Gastrocnemius medialis (tissue), 4 donors: ENCODE data around the gene CDC73. TPM values are rescaled to one million over a fixed set of nuclear protein-coding genes. Genes with fewer than 3 reads are reported as not detected.
"Not testable (repeated sequence)": the region's sequence is repeated elsewhere in the genome, so short reads cannot be mapped to it uniquely, and the experiment has no call there.

Source experiments
- ATAC-seq, 2 donors: fragments of 150-250 bp; one replicate each; pipeline ENCODE4 v1.9.1; 2016
- DNase-seq, 2 donors: peaks; one replicate each; pipeline ENCODE4 v3.0.0-alpha.2; 2019
- H3K27ac ChIP-seq, 4 donors: fragments of 200-600 bp; sonication (generic); 1 replicate in 1 of 4; 2 replicates in 3 of 4; pipeline ENCODE4 v1.5.1; 2016 to 2018; ENCODE audit warnings: mild to moderate bottlenecking in 2 of 4, moderate library complexity in 1 of 4
- H3K27me3 ChIP-seq, 3 donors: fragments of 200-600 bp; sonication (generic) in 2 of 3; 1 replicate in 1 of 3; 2 replicates in 2 of 3; pipeline versions ENCODE4 v1.5.1 to v1.6.0; 2016 to 2019; ENCODE audit warnings: mild to moderate bottlenecking in 1 of 3, moderate library complexity in 1 of 3
- H3K36me3 ChIP-seq, 2 donors: fragments of 200-600 bp; sonication (generic) in 1 of 2; one replicate each; pipeline ENCODE4 v1.5.1; 2017 to 2018
- H3K4me1 ChIP-seq, 2 donors: fragments of 200-600 bp; sonication (generic) in 1 of 2; one replicate each; pipeline ENCODE4 v1.5.1; 2016 to 2017; ENCODE audit warnings: mild to moderate bottlenecking in 2 of 2
- H3K4me3 ChIP-seq, 4 donors: fragments of 200-600 bp; sonication (generic) in 3 of 4; 1 replicate in 1 of 4; 2 replicates in 3 of 4; pipeline ENCODE4 v1.5.1; 2016 to 2019; ENCODE audit warnings: mild to moderate bottlenecking in 2 of 4
- H3K9me3 ChIP-seq, 3 donors: fragments of 200-600 bp; sonication (generic) in 2 of 3; 1 replicate in 1 of 3; 2 replicates in 2 of 3; pipeline ENCODE4 v1.5.1; 2016 to 2019
- POLR2A ChIP-seq, 2 donors: fragments of 450-650 bp; IDR thresholded peaks; one replicate each; pipeline ENCODE4 v1.6.1; 2017; ENCODE audit warnings: antibody characterized with exemption in 2 of 2, mild to moderate bottlenecking in 2 of 2, moderate library complexity in 2 of 2
- in situ Hi-C, 4 donors: fragments of 200-750 bp; cut with MboI; loops; one replicate each; pipeline versions ENCODE4 v1.15.0 to v1.8.0; 2017; ENCODE audit warnings: low sequenced_read_pairs in 4 of 4
- intact Hi-C: fragments of 100-400 bp; cut with DNase I; formaldehyde crosslinking; loops from one replicate; pipeline ENCODE4 v1.15.1; 2023; ENCODE audit warnings: low total_unique reads
- total RNA-seq, 4 donors: library from RNA; depleted of rRNA; stranded (reverse); fragments of >200 nt; gene quantifications; one replicate each; pipeline versions ENCODE4 v1.1.0 to v1.2.3, GENCODE V29; 2016
- TF ChIP-seq, protein P1 (sequence below), 5 experiments: fragments of 450-650 bp in 3 of 5; fragments of 200-600 bp in 2 of 5; sonication (generic) in 2 of 5; IDR thresholded peaks in 4 of 5; conservative IDR thresholded peaks in 1 of 5; 1 replicate in 4 of 5; 2 replicates in 1 of 5; pipeline ENCODE4 v1.5.1; 2016 to 2019; ENCODE audit warnings: antibody characterized with exemption in 5 of 5, mild to moderate bottlenecking in 3 of 5, moderate library complexity in 3 of 5

The CDC73 gene
- total RNA-seq, 4 donors from 2014 or later = 12.3 to 23.7 (median 17.4) TPM

DNA sequence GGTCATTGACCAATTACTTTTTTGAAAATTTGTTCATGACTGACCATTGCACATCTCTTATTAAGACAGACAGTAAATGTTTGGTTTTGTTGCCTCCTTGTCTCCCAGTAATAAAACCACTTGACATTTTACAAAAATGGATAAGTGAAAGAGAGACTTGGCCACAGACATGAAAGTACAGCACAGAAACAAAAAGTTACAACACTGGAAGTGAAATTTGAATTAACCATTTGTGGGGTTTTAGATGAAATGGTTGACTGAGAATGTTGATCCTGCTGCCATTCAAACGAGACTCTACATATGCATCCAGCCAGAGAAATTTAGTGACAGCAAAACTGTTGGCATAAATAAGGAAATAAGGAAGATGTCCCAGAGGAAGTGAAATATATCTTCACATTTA lies 143.9 kb downstream of the CDC73 start:
- ATAC-seq = no peak
- TF ChIP-seq POLR2A (IDR thresholded peaks at IDR 0.05) = no peak
- TF ChIP-seq, protein P1, sequence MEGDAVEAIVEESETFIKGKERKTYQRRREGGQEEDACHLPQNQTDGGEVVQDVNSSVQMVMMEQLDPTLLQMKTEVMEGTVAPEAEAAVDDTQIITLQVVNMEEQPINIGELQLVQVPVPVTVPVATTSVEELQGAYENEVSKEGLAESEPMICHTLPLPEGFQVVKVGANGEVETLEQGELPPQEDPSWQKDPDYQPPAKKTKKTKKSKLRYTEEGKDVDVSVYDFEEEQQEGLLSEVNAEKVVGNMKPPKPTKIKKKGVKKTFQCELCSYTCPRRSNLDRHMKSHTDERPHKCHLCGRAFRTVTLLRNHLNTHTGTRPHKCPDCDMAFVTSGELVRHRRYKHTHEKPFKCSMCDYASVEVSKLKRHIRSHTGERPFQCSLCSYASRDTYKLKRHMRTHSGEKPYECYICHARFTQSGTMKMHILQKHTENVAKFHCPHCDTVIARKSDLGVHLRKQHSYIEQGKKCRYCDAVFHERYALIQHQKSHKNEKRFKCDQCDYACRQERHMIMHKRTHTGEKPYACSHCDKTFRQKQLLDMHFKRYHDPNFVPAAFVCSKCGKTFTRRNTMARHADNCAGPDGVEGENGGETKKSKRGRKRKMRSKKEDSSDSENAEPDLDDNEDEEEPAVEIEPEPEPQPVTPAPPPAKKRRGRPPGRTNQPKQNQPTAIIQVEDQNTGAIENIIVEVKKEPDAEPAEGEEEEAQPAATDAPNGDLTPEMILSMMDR (IDR thresholded peaks at IDR 0.05 in 4 of 5, conservative IDR thresholded peaks at IDR 0.05 in 1 of 5) = no peak
- Histone ChIP-seq H3K4me1 (no peaks in the 10 kb centered on the region), H3K9me3 (no peaks in the 10 kb centered on the region), H3K4me3 (no peak overlapping the region), H3K27me3 (no peaks in the 10 kb centered on the region), H3K36me3 (no peaks in the 10 kb centered on the region), H3K27ac (no peak overlapping the region)
- in situ Hi-C loops = no loop called here
- intact Hi-C loops = no loop called here
- no peak for DNase-seq

DNA sequence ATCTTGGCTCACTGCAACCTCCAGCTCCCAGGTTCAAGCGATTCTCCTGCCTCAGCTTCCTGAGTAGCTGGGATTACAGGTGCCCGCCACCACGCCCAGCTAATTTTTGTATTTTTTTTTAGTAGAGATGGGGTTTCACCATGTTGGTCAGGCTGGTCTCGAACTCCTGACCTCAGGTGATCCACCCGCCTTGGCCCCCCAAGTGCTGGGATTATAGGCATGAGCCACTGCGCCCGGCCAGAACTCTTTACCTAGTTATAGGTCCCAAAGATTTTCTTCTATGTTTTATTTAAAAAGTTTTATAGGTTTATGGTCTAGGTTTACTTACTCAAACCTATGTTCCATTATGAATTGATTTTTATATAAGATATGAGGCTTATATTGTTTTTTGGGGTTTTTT lies 145.0 kb downstream of the CDC73 start:
- DNase-seq, in situ Hi-C loops, H3K27me3 ChIP-seq, H3K4me1 ChIP-seq, intact Hi-C loops, H3K9me3 ChIP-seq, H3K4me3 ChIP-seq, H3K36me3 ChIP-seq, ATAC-seq, H3K27ac ChIP-seq: not testable (repeated sequence)

DNA sequence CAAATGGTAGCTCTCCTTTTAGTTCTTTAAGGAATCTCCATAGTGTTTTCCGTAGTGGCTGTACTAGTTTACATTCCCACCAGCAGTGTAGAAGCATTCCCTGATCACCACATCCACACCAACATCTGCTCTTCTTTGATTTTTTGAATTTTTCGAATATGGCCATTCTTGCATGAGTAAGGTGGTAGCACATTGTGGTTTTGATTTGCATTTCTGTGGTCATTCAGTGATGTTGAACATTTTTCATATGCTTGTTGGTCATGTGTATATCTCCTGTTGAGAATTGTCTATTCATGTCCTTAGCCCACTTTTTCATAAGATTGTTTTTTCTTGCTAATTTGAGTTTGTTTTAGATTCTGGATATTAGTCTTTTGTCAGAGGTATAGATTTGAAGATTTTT lies 149.2 kb downstream of the CDC73 start:
- intact Hi-C loops = no loop called here
- Histone ChIP-seq H3K27ac (no peak overlapping the region), H3K9me3 (no peaks in the 10 kb centered on the region), H3K4me1 (no peaks in the 10 kb centered on the region), H3K36me3 (no peaks in the 10 kb centered on the region), H3K27me3 (no peaks in the 10 kb centered on the region), H3K4me3 (no peak overlapping the region)
- no peak for DNase-seq
- no peak for ATAC-seq
- TF ChIP-seq POLR2A (IDR thresholded peaks at IDR 0.05) = no peak
- TF ChIP-seq, protein P1 (IDR thresholded peaks at IDR 0.05 in 4 of 5, conservative IDR thresholded peaks at IDR 0.05 in 1 of 5) = no peak
- in situ Hi-C loops = no loop called here

DNA sequence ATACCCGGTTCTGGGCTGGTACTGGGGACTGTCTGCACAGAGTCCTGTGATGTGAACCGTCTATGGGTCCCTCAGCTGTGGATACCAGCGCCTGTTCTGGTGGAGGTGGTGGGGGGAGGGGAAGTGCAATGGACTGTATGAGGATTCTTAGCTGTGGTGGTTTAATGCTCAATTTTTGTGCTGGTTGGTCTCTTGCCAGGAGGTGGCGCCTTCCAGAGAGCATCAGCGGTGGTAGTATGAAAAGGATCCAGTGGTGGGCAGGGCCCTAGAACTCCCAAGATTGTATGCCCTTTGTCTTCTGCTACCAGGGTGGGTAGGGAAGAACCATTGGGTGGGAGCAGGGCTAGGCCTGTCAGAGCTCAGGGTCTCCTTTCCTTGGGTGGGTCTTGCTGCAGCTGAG lies 153.9 kb downstream of the CDC73 start:
- in situ Hi-C loops = no loop called here
- intact Hi-C loops = no loop called here
- TF ChIP-seq, protein P1 (IDR thresholded peaks at IDR 0.05 in 4 of 5, conservative IDR thresholded peaks at IDR 0.05 in 1 of 5) = no peak
- TF ChIP-seq POLR2A (IDR thresholded peaks at IDR 0.05) = no peak
- Histone ChIP-seq H3K4me3 (no peak overlapping the region), H3K9me3 (no peaks in the 10 kb centered on the region), H3K27me3 (no peaks in the 10 kb centered on the region), H3K36me3 (no peaks in the 10 kb centered on the region), H3K4me1 (no peaks in the 10 kb centered on the region), H3K27ac (no peak overlapping the region)
- DNase-seq = no peak
- ATAC-seq = no peak

DNA sequence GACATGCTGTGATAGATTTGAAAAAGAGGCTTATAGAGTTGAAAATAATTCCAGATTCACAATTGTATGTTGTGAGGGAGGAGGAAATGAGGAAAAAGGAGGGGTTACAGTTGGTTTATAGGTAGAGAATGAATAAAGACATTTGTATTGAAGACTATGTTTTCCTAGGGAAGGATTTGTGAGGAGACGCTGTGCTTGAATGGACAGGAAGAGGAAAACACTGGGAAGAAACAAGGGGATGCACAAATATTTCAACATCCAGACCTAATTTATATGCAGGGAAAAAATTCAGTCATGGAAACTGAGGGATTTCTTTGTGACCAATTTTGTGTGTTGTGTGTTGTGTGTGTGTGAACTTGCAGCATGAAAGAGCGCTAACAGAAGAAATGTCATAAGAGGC lies 157.1 kb downstream of the CDC73 start:
- no peak for ATAC-seq
- no peaks in the 10 kb centered on the region for H3K36me3 ChIP-seq
- H3K9me3 ChIP-seq = no peaks in the 10 kb centered on the region
- intact Hi-C loops = no loop called here
- no peak overlapping the region for H3K4me3 ChIP-seq
- no peaks in the 10 kb centered on the region for H3K27me3 ChIP-seq
- in situ Hi-C loops = no loop called here
- no peak for DNase-seq
- H3K4me1 ChIP-seq = no peaks in the 10 kb centered on the region
- no peak overlapping the region for H3K27ac ChIP-seq
- TF ChIP-seq, protein P1 (IDR thresholded peaks at IDR 0.05 in 4 of 5, conservative IDR thresholded peaks at IDR 0.05 in 1 of 5) = no peak
- TF ChIP-seq POLR2A (IDR thresholded peaks at IDR 0.05) = no peak
